DLD1 (cell line): ENCODE measurements around the gene PRR5.
"Not testable (repeated sequence)": the region's sequence is repeated elsewhere in the genome, so short reads cannot be mapped to it uniquely, and the experiment has no call there.

Source experiments
- in situ Hi-C: cut with HindIII; loops from 2 replicates; pipeline ENCODE4 v1.10.0; 2017; ENCODE audit warnings: low sequenced_read_pairs

The PRR5 gene

DNA sequence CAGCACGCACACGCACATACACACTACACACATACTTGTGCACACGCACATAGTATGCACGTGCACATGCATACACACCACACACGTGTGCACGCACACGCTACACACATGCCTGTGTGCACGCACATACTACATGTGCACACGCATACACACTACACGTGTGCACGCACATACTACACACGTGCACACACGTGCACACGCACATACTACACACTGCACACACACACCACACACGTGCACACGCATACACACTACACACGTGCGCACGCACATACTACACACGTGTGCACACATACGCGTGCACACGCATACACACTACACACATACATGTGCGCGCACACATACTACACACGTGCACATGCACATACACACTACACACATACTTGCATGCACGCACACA lies 30.7 kb downstream of the PRR5 start:
- in situ Hi-C loops: no loop called here

DNA sequence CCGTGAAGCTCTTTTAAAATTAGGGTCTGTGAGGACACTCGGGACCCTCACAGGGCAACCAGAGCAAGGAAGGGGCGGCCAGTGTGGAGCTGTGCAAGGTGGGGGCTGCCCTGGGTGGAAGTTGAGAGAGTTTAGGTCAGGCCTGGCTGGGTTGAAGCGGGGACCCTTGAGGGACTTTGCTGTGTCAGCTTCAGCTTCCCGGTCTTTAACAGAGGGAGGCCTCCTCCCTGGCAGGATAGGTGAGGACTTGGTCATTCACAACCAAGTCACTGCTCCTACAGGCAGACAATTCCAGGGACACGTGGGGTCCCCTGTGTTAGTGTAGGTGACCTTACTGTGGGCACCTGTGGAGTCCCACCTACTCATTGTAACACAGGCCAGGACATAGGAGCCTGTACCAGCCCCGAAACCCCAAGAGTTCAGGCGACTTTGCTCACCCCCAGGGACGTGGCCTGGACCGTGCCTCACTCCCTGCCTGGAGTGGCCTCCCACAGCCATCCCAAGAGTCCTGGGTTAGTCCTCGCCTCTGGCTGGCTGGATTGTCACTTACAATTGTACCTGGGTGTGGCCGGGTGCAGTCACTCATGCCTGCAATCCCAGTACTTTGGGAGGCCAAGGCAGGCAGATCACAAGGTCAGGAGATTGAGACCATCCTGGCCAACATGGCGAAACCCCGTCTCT lies 31.6 kb downstream of the PRR5 start:
- in situ Hi-C loops: no loop called here

DNA sequence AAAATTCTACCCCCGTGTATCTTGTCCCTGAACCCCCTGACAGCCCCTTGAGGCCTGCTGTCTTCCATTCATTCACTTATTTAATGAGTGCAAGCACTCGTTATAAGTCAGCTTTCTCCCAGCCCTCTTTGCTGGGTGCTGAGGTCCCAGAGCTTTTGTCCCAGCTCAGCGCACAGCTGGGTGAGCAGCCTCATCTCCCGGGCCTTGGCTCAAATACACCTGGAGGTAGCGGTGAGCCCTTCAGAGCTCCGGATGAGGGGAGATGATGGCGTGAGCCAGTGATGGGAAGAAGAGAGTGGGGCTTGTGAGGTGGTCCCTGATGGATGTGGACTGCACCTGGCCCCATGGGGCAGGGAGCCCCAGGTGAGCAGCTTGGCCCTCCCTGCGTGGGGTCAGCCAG lies 32.3 kb downstream of the PRR5 start:
- in situ Hi-C loops: no loop called here

DNA sequence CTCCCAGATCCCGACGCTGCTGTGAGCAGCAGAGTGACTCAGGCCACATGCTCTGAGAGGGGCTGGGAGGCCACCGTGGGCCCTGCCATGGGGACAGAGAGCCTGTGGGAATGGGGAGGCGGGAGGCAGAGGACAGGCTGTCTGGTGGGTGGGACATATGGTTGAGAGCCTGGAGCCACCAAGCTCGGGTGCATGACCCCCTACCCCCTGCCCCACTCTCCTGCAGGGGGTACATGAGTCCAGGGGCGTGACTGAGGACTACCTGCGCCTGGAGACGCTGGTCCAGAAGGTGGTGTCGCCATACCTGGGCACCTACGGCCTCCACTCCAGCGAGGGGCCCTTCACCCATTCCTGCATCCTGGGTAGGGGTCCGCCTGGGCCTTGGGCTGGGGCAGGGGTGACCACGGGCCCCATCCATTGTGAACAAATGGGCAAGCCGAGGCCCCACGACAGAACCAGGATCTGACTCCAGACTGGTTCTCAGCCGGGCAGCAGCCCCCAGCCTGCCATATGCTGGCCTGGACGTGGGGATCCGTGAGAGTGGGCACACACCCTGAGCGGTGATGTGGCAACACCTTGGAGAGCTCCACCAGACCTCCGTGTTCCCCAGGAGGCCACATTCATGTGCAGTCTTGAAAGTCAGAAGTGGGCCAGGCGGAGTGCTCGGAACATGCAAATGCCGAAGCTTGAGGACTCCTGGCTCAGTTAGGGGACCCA lies 33.0 kb downstream of the PRR5 start:
- in situ Hi-C loops: no loop called here

DNA sequence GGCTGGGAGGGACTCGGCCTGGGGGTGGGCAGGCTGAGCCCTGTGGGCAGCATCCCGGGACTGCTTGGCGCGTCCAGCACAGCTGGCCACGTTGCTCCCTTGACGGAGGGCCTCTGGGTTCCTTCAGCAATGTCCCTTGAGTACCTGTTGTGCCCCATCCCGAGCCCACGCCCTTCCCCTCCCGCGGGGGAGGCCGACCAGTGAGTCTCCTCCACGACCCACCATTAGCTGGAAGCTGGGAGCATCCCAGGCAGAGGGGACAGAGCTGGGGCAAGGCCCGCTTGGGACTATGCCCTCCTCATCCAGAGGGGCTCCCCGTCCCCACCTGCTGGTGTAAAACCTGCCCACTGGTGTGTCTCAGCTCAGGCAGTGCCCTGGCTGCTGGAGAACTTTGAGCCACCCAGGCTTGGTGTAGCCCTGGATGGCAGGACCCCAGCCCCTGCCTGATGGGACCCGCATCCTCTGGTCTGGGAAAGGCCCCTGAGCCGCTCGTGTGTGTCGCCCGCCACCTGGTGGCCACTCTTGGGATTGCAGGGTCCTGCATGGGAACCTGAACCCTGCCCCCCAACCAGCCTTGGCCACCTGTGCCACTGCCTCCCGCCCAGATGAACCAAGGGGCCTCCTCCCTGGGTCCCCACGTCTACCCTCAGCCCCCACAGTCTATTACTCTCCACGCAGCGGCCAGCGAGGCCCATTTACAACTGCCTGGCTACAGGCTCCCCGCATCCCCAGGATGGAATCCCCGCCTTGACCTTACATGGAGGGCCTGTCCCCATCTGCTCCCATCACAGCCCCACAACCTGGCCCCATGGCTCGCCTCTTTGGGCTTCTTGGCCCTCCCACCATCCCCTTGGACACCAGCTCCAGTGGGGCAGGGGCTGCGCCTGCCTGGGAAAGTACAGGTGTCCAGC lies 33.8 kb downstream of the PRR5 start:
- in situ Hi-C loops: no loop called here

DNA sequence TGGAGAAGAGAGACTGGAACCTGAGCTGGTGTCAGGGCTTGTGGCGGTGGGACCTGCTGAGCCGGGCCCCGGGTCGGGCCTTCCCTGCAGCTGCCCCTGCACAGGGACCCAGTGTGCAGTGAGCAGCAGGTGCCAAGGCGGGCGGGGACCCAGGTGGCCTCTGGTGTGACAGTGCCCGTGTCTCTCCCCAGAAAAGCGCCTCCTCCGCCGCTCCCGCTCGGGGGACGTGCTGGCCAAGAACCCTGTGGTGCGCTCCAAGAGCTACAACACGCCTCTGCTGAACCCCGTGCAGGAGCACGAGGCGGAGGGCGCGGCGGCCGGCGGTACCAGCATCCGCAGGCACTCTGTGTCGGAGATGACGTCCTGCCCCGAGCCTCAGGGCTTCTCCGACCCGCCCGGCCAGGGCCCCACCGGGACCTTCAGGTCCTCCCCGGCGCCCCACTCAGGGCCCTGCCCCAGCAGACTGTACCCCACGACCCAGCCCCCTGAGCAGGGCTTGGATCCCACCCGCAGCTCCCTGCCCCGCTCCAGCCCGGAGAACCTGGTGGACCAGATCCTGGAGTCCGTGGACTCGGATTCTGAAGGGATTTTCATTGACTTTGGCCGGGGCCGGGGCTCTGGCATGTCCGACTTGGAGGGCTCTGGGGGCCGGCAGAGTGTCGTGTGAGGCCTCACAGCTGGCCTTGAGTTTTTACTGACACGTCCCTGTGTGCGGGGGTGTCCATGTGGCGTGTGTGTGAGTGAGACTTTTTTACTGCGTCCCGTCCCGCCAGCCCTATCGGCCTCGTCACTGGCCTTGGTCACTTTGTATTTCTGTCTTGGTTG lies 34.8 kb downstream of the PRR5 start:
- in situ Hi-C loops: no loop called here

DNA sequence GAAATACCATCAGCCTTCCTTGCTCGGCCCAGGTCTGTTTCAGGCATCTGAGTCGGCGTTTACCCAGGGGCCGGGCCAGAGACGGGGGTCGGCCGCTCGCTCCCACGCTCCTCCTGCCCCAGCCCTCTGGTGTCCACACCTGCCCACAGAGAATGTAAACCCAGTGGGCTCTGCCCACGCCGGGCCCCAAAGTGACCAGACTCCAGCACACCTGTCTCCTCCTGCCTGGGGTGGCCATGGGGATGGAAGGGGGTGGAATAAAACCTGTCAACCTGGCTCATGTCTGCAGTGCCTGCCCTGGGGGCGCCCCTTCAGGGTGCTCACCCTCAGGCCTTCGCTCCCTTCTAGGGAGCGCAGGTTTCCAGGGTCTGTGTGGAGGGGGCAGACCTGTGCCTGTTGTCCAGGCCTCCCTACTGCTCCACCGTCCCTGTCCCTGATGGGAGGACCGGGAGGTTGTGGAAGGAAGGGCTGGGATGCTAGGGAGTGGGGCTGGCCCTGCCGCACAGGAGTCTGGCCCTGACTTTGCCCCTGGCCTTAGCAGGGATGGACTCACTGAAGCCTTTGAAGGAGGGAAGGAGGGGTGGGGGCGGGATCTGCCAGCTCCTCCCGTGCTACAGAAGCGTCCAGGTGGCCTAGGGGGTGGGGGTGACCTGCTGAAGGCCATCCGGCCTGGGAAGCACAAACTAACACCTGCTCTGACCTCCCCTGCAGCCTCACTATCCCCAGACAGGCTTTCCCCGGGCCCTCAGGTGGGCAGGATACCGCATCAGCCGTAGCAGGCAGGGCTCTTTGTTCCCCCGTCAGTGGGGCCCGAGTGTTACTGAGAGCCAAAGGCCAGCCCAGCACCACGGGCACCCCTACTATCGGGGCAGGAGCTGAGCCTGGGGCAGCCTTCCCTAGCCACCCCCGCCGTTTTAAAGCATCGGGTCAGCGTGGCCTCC lies 35.7 kb downstream of the PRR5 start:
- in situ Hi-C loops: no loop called here

GRCh38 chr22:44738347-44738715 lies 36.3 kb downstream of the PRR5 start:
- in situ Hi-C loops: no loop called here

GRCh38 chr22:44739024-44739423 lies 37.0 kb downstream of the PRR5 start:
- in situ Hi-C loops: no loop called here

DNA sequence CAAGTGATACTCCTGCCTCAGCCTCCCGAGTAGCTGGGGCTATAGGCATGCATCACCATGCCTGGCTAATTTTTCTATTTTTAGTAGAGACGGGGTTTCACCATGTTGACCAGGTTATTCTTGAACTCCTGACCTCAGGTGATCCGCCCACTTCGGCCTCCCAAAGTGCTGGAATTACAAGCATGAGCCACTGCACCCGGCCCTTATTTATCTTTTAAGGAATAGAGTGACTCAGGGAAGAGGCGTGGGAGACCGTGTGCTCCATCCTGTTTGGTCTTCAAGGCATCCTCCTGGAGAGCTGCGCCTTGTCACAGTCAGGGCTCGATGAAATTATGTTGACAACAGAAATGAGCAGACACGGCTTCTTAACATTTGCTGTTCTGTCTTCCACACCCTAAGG lies 37.7 kb downstream of the PRR5 start:
- in situ Hi-C loops: not testable (repeated sequence)

GRCh38 chr22:44740307-44740706 lies 38.3 kb downstream of the PRR5 start:
- in situ Hi-C loops: no loop called here

- in situ Hi-C loops: no loop called here
These were observed 39.9 kb downstream of the PRR5 start for GRCh38 chr22:44741929-44742328.

DNA sequence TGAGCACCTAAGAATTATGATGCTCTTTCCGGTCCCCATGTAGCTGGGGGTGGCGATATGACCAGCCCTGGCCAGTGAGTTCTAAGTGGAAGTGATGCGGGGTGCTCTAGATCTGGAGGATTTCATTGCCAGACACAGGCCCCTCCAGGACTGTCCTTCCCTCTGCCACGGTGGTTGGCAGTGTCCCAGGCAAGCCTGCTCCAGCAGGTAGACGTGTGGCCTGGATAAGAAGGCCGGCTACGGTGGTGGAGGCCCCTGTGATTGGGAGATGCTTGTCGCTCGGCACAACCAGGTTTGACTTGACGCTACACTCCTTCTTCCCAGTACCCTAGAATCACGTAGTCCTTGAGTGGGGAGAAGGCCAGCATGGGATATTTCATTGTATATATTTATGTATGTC lies 41.2 kb downstream of the PRR5 start:
- in situ Hi-C loops: no loop called here

DNA sequence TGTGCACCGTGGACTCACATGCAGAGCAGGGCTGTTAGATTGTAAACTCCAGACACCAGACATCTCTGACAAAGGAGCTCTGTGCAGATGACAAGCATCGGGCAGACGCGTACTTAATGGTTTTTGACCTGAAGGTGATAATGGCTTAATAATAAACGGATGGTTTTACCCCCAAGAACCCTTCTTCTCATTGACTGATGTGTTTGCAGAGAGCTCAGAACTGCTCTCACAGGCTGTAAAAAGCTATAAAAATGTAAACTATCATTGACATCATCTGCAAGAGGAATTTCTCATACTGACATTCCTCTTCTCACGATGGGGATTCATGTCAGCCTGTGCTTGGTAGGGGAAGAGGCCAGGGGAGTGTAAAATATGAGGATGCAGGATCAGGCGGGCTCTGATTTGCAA lies 41.8 kb downstream of the PRR5 start:
- in situ Hi-C loops: no loop called here

DNA sequence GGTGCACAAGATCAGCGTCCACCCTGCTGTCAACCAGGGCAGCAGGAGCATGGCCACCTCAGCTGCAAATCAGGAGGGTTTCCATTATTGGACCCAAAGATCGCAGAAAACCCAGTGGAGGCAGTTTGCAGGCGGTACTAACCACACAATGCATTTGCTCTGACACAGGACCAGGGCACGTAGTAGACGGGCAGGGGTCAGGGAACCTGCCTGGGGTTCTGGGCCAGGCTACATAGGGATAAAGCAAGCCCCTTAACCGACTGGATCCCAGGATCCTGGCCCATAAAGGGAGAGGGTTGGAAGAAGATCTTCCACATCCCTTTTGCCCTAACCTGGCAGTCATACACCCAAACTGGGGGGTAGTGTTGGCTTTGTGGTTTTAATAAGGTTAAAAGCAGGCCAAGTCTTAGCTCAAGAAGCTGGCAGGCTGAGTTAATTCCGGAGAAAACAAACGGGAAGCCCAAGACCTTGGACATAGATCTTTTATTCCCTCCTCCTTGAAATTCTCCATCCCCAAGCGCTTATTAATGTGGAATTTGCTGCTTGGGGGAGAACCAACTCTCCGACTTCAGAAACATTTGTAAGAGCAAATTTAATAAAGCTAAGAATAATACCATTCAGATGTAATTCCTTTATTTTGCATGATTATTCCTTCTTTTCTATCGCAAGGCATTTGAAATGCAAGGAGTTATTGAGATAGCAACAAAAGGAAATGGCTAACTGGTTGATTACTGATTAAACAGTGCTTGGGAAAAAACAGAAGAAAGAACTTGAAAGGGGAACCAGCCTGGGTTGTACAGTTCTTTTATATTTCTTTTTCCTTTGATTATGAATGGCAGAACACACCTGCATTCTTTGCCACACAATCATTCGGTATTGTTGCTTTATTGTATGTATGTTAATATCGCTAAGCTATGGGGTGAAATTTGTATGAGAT lies 44.1 kb downstream of the PRR5 start:
- in situ Hi-C loops: no loop called here

GRCh38 chr22:44747784-44748127 lies 45.8 kb downstream of the PRR5 start:
- in situ Hi-C loops: not testable (repeated sequence)

DNA sequence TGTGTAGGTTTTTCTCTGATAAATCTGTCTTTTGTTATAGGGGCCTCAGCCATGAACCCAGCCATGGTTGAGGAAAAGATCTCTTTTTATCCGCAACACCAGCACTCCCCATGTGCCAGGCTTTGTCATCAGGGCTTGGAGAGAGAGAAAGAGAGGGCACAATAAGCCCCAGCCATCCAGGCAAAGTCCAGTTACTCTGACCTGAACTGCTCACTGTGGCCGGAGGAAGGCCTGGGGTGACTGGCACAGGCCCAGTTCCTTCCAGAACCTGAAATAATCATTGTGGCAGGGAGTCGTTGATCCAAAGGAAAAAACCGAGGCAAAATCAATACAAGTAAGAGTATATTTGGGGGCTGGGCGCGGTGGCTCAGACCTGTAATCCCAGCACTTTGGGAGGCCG lies 46.5 kb downstream of the PRR5 start:
- in situ Hi-C loops: no loop called here

DNA sequence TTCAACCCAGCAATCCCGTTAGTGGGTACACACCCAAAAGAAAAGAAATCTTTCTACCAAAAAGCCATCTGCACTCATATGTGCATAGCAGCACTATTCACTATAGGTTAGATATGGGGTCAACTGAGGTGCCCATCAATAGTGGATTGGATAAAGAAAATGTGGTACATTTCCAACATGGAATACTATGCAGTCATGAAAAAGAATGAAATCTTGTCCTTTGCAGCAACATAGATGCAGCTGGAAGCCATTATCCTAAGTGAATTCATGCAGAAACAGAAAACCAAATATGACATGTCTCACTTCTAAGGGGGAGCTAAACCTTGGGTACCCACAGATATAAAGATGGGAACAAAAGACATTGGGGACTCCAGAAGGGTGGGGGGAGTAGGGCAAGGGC lies 48.5 kb downstream of the PRR5 start:
- in situ Hi-C loops: no loop called here
